Measurements from ENCODE around the gene MATN4. TPM values are rescaled to one million over a fixed set of nuclear protein-coding genes. Genes with fewer than 3 reads are reported as not detected.

Gene MATN4
- total and polyA plus RNA-seq, 2 of the 13 experiments (the other 11 are each of a cell fraction or from before 2014, with no cell fraction given), result not detected

DNA sequence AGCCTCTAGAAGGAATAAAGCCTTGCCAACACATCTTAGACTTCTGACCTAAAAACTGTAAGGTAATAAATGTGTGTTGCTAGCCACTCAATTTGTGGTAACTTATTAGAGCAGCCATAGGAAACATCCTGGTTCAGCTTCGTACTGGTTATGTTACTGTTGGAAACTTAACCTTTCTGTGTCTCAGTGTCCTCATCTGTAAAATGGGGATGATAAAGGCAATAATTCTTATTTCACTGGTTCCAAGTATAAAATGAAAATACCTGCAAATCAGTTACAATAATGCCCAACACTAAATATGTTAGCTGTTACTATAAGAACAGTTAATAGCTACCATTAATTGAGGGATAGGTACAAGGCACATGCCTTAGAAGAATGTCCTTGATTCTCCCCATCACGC, 15.8 kb downstream of the MATN4 start:
- Histone ChIP-seq H4K20me1 (ENCODE audit: insufficient read depth, low read length) (no peaks in the 10 kb centered on the region), H3K27ac (ENCODE audit: extremely low read length, insufficient read depth, low read length) (no peak overlapping the region), H3K9ac (ENCODE audit: insufficient read depth, low read depth, low read length) (no peak overlapping the region), H3K9me3 (ENCODE audit: low read length) (no peaks in the 10 kb centered on the region), H3K4me1 (ENCODE audit: insufficient read depth, low read length) (peaks cover 16% of the 10 kb centered on the region; the same call in 1 of the 2 replicates), H3K27me3 (ENCODE audit: control insufficient read depth in 1 of 2, insufficient read depth in 2 of 2, low read length in 2 of 2) (peaks cover 4 to 65% of the 10 kb centered on the region in 2 experiments; a peak in 4 of 5 replicates), H2AFZ (ENCODE audit: low read length) (no peak overlapping the region), H3K36me3 (replicated peaks in 1 of 2; ENCODE audit: control insufficient read depth in 1 of 2, insufficient read depth in 2 of 2, low read length in 2 of 2) (no peaks in the 10 kb centered on the region), H3K79me2 (ENCODE audit: insufficient read depth, low read length) (no peaks in the 10 kb centered on the region), H3K4me3 (replicated peaks in 1 of 3; ENCODE audit: insufficient read depth in 1 of 3, low read depth in 2 of 3, low read length in 3 of 3) (no peak overlapping the region), H3K4me2 (ENCODE audit: low read depth, low read length) (no peak overlapping the region)
- TF ChIP-seq, protein P1, sequence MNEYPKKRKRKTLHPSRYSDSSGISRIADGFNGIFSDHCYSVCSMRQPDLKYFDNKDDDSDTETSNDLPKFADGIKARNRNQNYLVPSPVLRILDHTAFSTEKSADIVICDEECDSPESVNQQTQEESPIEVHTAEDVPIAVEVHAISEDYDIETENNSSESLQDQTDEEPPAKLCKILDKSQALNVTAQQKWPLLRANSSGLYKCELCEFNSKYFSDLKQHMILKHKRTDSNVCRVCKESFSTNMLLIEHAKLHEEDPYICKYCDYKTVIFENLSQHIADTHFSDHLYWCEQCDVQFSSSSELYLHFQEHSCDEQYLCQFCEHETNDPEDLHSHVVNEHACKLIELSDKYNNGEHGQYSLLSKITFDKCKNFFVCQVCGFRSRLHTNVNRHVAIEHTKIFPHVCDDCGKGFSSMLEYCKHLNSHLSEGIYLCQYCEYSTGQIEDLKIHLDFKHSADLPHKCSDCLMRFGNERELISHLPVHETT (CRISPR knock-in tag; conservative IDR thresholded peaks at IDR 0.05), result no peak
- TF ChIP-seq ZNF629 (CRISPR knock-in tag; conservative IDR thresholded peaks at IDR 0.05), result peak; percentile 84
- CTCF ChIA-PET (ENCODE audit: low intra/inter-chr PET ratio, low total read pairs), result no interaction called here
- intact Hi-C loops (cut with micrococcal nuclease; ENCODE audit: unreplicated experiment), result loop anchor here (5.0 kb wide), 1 partner anchor 155 kb away; no protein-coding TSS in a partner anchor
- WGBS (ENCODE audit: low lambda C conversion rate), result 17% methylated on average over 2 of the region's 2 CpGs
- in situ Hi-C loops (cut with HindIII; ENCODE audit: extremely low pct_ligation_motif_present, low pct_unique_long_range_greater_than_20kb), result loop anchor here (10.0 kb wide), 1 partner anchor 278 kb away; no protein-coding TSS in a partner anchor
- POLR2A ChIA-PET, result no interaction called here
- no TSS peak for BruUV-seq (replicated peaks)
- ATAC-seq (no peak), DNase-seq (ENCODE audit: low spot score) (no peak), FAIRE-seq (no peak)

DNA sequence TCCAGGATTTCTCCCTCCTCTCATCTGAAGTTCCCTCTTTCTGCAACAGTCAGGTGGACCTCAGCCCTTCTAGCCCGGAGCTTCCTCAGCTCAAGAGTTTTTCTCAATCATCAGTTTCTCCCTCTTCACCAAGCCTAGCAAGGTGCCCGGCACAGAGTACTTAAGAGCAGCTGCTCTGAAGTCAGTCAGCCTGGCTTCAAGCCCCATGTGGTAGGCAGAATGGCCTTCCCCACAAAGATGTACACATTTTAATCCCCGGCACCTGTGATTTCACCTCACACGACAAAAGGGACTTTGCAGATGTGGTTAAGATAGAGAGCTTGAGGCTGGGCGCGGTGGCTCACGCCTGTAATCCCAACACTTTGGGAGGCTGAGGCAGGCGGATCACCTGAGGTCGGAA, 16.6 kb downstream of the MATN4 start:
- Histone ChIP-seq H3K4me3 (replicated peaks in 1 of 3; ENCODE audit: insufficient read depth in 1 of 3, low read depth in 2 of 3, low read length in 3 of 3) (no peak overlapping the region), H3K36me3 (replicated peaks in 1 of 2; ENCODE audit: control insufficient read depth in 1 of 2, insufficient read depth in 2 of 2, low read length in 2 of 2) (no peaks in the 10 kb centered on the region), H3K27ac (ENCODE audit: extremely low read length, insufficient read depth, low read length) (no peak overlapping the region), H3K4me1 (ENCODE audit: insufficient read depth, low read length) (peaks cover 16% of the 10 kb centered on the region; the same call in 1 of the 2 replicates), H4K20me1 (ENCODE audit: insufficient read depth, low read length) (no peaks in the 10 kb centered on the region), H3K9me3 (ENCODE audit: low read length) (no peaks in the 10 kb centered on the region), H3K27me3 (ENCODE audit: control insufficient read depth in 1 of 2, insufficient read depth in 2 of 2, low read length in 2 of 2) (peaks cover 4 to 70% of the 10 kb centered on the region in 2 experiments; a peak in 4 of 5 replicates), H3K4me2 (ENCODE audit: low read depth, low read length) (no peak overlapping the region), H3K79me2 (ENCODE audit: insufficient read depth, low read length) (no peaks in the 10 kb centered on the region), H3K9ac (ENCODE audit: insufficient read depth, low read depth, low read length) (no peak overlapping the region), H2AFZ (ENCODE audit: low read length) (no peak overlapping the region)
- in situ Hi-C loops (cut with HindIII; ENCODE audit: extremely low pct_ligation_motif_present, low pct_unique_long_range_greater_than_20kb) (loop anchor here (10.0 kb wide), 1 partner anchor 277 kb away; no protein-coding TSS in a partner anchor), intact Hi-C loops (cut with micrococcal nuclease; ENCODE audit: unreplicated experiment) (loop anchor here (1.0 to 5.0 kb wide), 4 partner anchors 55 to 281 kb away; no protein-coding TSS in a partner anchor)
- ChIA-PET CTCF (ENCODE audit: low intra/inter-chr PET ratio, low total read pairs) (interaction anchor here (1.3 to 2.0 kb wide), 3 partner anchors 153 to 281 kb away, joined by 8 to 18 read pairs (median 9); no protein-coding TSS in a partner anchor), POLR2A (no interaction called here)
- DNase-seq (ENCODE audit: low spot score), result no peak
- BruUV-seq (replicated peaks), result no TSS peak
- ATAC-seq, result no peak
- FAIRE-seq, result no peak
- WGBS (ENCODE audit: low lambda C conversion rate), result 44% methylated on average over 9 of the region's 9 CpGs
- TF ChIP-seq TRIM24 (CRISPR knock-in tag; IDR thresholded peaks at IDR 0.05), result no peak
- TF ChIP-seq, protein P2, sequence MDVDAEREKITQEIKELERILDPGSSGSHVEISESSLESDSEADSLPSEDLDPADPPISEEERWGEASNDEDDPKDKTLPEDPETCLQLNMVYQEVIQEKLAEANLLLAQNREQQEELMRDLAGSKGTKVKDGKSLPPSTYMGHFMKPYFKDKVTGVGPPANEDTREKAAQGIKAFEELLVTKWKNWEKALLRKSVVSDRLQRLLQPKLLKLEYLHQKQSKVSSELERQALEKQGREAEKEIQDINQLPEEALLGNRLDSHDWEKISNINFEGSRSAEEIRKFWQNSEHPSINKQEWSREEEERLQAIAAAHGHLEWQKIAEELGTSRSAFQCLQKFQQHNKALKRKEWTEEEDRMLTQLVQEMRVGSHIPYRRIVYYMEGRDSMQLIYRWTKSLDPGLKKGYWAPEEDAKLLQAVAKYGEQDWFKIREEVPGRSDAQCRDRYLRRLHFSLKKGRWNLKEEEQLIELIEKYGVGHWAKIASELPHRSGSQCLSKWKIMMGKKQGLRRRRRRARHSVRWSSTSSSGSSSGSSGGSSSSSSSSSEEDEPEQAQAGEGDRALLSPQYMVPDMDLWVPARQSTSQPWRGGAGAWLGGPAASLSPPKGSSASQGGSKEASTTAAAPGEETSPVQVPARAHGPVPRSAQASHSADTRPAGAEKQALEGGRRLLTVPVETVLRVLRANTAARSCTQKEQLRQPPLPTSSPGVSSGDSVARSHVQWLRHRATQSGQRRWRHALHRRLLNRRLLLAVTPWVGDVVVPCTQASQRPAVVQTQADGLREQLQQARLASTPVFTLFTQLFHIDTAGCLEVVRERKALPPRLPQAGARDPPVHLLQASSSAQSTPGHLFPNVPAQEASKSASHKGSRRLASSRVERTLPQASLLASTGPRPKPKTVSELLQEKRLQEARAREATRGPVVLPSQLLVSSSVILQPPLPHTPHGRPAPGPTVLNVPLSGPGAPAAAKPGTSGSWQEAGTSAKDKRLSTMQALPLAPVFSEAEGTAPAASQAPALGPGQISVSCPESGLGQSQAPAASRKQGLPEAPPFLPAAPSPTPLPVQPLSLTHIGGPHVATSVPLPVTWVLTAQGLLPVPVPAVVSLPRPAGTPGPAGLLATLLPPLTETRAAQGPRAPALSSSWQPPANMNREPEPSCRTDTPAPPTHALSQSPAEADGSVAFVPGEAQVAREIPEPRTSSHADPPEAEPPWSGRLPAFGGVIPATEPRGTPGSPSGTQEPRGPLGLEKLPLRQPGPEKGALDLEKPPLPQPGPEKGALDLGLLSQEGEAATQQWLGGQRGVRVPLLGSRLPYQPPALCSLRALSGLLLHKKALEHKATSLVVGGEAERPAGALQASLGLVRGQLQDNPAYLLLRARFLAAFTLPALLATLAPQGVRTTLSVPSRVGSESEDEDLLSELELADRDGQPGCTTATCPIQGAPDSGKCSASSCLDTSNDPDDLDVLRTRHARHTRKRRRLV (CRISPR knock-in tag; IDR thresholded peaks at IDR 0.05), result no peak
- TF ChIP-seq KLF9 (CRISPR knock-in tag; IDR thresholded peaks at IDR 0.05; ENCODE audit: low read depth), result no peak
- no peak for TF ChIP-seq ZNF562 (CRISPR knock-in tag; IDR thresholded peaks at IDR 0.05; ENCODE audit: borderline replicate concordance)
- TF ChIP-seq, protein P3, sequence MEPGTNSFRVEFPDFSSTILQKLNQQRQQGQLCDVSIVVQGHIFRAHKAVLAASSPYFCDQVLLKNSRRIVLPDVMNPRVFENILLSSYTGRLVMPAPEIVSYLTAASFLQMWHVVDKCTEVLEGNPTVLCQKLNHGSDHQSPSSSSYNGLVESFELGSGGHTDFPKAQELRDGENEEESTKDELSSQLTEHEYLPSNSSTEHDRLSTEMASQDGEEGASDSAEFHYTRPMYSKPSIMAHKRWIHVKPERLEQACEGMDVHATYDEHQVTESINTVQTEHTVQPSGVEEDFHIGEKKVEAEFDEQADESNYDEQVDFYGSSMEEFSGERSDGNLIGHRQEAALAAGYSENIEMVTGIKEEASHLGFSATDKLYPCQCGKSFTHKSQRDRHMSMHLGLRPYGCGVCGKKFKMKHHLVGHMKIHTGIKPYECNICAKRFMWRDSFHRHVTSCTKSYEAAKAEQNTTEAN (CRISPR knock-in tag; conservative IDR thresholded peaks at IDR 0.05), result no peak
- TF ChIP-seq NCOR1 (IDR thresholded peaks at IDR 0.05; ENCODE audit: borderline replicate concordance, low read length), result no peak
